ENCODE results near the gene SLIT1.

Gene SLIT1

GRCh38 chr10:97017474-97017903, 168.3 kb downstream of the SLIT1 start:
- DNase-seq, result no peak

GRCh38 chr10:97016728-97017473, 168.9 kb downstream of the SLIT1 start:
- no peak for DNase-seq

- DNase-seq, result no peak
Measured at GRCh38 chr10:97015240-97015639, 170.5 kb downstream of the SLIT1 start.

GRCh38 chr10:97013983-97014382, 171.8 kb downstream of the SLIT1 start:
- no peak for DNase-seq

- DNase-seq, result no peak
Measured at GRCh38 chr10:97013568-97013967, 172.2 kb downstream of the SLIT1 start.

- no peak for DNase-seq
Measured at GRCh38 chr10:97012470-97012869, 173.3 kb downstream of the SLIT1 start.

- no peak for DNase-seq
Measured at GRCh38 chr10:97011397-97011796, 174.4 kb downstream of the SLIT1 start.

GRCh38 chr10:97010695-97011206, 175.0 kb downstream of the SLIT1 start:
- no peak for DNase-seq

GRCh38 chr10:97007417-97007816, 178.3 kb downstream of the SLIT1 start:
- no peak for DNase-seq

GRCh38 chr10:97006364-97006763, 179.4 kb downstream of the SLIT1 start:
- no peak for DNase-seq

- no peak for DNase-seq
Measured at GRCh38 chr10:97005349-97005748, 180.4 kb downstream of the SLIT1 start.

GRCh38 chr10:97004591-97004990, 181.2 kb downstream of the SLIT1 start:
- DNase-seq, result no peak

GRCh38 chr10:97003804-97004201, 182.0 kb downstream of the SLIT1 start:
- no peak for DNase-seq

GRCh38 chr10:97003151-97003803, 182.5 kb downstream of the SLIT1 start:
- no peak for DNase-seq

- DNase-seq, result no peak
Measured at GRCh38 chr10:97002670-97003069, 183.1 kb downstream of the SLIT1 start.

GRCh38 chr10:97001183-97001991, 184.4 kb downstream of the SLIT1 start:
- no peak for DNase-seq

GRCh38 chr10:97000487-97001182, 185.1 kb downstream of the SLIT1 start:
- DNase-seq, result no peak

- no peak for DNase-seq
Measured at GRCh38 chr10:96999987-97000386, 185.8 kb downstream of the SLIT1 start.

- DNase-seq, result no peak
Measured at GRCh38 chr10:96999337-96999736, 186.4 kb downstream of the SLIT1 start.

GRCh38 chr10:96998329-96998888, 187.3 kb downstream of the SLIT1 start:
- DNase-seq, result no peak

- no peak for DNase-seq
Measured at GRCh38 chr10:96996275-96996965, 189.3 kb downstream of the SLIT1 start.

GRCh38 chr10:96995851-96996250, 189.9 kb downstream of the SLIT1 start:
- DNase-seq, result no peak

Measured in NCI-H1694 (cell line).